Mesendoderm (in vitro differentiated cells): Measurements from ENCODE around the gene TMEM50A.
"Not testable (repeated sequence)": the region's sequence is repeated elsewhere in the genome, so short reads cannot be mapped to it uniquely, and the experiment has no call there.

Experiments used
- DNase-seq: peaks from one replicate; pipeline ENCODE4 v3.0.0; 2013
- H2AK5ac ChIP-seq: 2 replicates; pipeline ENCODE4 v1.6.1; 2013; ENCODE audit warnings: low read length, inconsistent platforms
- H2BK120ac ChIP-seq: 2 replicates; pipeline ENCODE4 v1.6.1; 2013; ENCODE audit warnings: low read depth, mild to moderate bottlenecking, low read length, moderate library complexity, mixed read lengths
- H2BK15ac ChIP-seq: replicated peaks from 2 replicates; pipeline ENCODE4 v1.6.1; 2013; ENCODE audit warnings: low read depth, mild to moderate bottlenecking, moderate library complexity
- H2BK5ac ChIP-seq: 2 replicates; pipeline ENCODE4 v1.6.1; 2013; ENCODE audit warnings: low read length, inconsistent platforms
- H3K18ac ChIP-seq: 2 replicates; pipeline ENCODE4 v1.6.1; 2013; ENCODE audit warnings: mild to moderate bottlenecking, low read length, mixed read lengths
- H3K23ac ChIP-seq: one replicate; pipeline ENCODE4 v1.6.1; 2013; ENCODE audit warnings: low read length
- H3K27ac ChIP-seq: 2 replicates; pipeline ENCODE4 v1.5.1; 2013; ENCODE audit warnings: low read depth, mild to moderate bottlenecking, inconsistent platforms, low read length, moderate library complexity
- H3K27me3 ChIP-seq: 2 replicates; pipeline ENCODE4 v1.6.1; 2013; ENCODE audit warnings: low read length, control low read depth, mild to moderate bottlenecking, inconsistent platforms; ENCODE audit not compliant: insufficient read depth, poor library complexity
- H3K36me3 ChIP-seq: 2 replicates; pipeline ENCODE4 v1.6.1; 2013; ENCODE audit warnings: low read length, inconsistent platforms; ENCODE audit not compliant: control insufficient read depth, insufficient read depth
- H3K4ac ChIP-seq: one replicate; pipeline ENCODE4 v1.6.1; 2013; ENCODE audit warnings: low read depth, mild to moderate bottlenecking, low read length, moderate library complexity
- H3K4me1 ChIP-seq: 2 replicates; pipeline ENCODE4 v1.6.1; 2013; ENCODE audit warnings: low read depth, low read length, inconsistent platforms; ENCODE audit not compliant: control insufficient read depth
- H3K4me2 ChIP-seq: 2 replicates; pipeline ENCODE4 v1.6.1; 2013; ENCODE audit warnings: low read length
- H3K4me3 ChIP-seq: 2 replicates; pipeline ENCODE4 v1.5.1; 2013; ENCODE audit warnings: mild to moderate bottlenecking, low read length
- H3K56ac ChIP-seq: one replicate; pipeline ENCODE4 v1.6.1; 2013; ENCODE audit warnings: low read length
- H3K79me1 ChIP-seq: 2 replicates; pipeline ENCODE4 v1.6.1; 2013; ENCODE audit warnings: low read length, inconsistent platforms
- H3K79me2 ChIP-seq: 2 replicates; pipeline ENCODE4 v1.6.1; 2013; ENCODE audit warnings: mild to moderate bottlenecking, low read length; ENCODE audit not compliant: control insufficient read depth, insufficient read depth
- H3K9ac ChIP-seq: 2 replicates; pipeline ENCODE4 v1.6.1; 2013; ENCODE audit warnings: low read length, inconsistent platforms
- H4K5ac ChIP-seq: one replicate; pipeline ENCODE4 v1.6.1; 2013; ENCODE audit warnings: low read length
- H4K8ac ChIP-seq: one replicate; pipeline ENCODE4 v1.6.1; 2013; ENCODE audit warnings: low read depth, mild to moderate bottlenecking, control low read depth, low read length, moderate library complexity
- WGBS: extraction: QIAGEN DNeasy Blood & Tissue Kit; methylation state at CpG from one replicate; pipeline ENCODE4 v1.1.7; 2013; ENCODE audit warnings: low lambda C conversion rate, missing lambda C conversion rate; ENCODE audit not compliant: insufficient coverage; ENCODE audit errors: extremely low coverage; 5-methylcytosine and 5-hydroxymethylcytosine counted together

Gene TMEM50A

DNA sequence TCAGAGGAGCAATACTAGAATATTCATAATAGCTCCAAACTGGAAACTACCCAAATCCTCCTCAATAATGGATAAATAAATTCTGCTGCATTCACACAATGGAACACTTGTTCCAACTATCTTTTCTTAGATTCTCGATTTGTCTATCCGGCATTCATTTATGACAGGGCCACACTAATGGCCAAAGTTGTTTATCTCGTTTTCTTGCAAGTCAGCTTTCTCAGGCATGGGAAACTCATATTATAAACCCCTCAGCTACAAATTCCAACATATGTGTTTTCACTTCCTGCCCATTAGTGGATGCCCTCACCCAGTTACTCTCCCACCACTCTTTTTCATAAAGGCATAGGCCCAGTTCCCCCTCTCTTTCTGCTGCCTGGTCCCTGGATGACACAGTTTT, 40.2 kb downstream of the TMEM50A start:
- H3K27me3 ChIP-seq, H2AK5ac ChIP-seq, H3K4me2 ChIP-seq, H2BK5ac ChIP-seq, H4K8ac ChIP-seq, H2BK120ac ChIP-seq, H3K9ac ChIP-seq, H3K4me1 ChIP-seq, H3K36me3 ChIP-seq, H3K56ac ChIP-seq, H3K23ac ChIP-seq, H3K4me3 ChIP-seq, H4K5ac ChIP-seq, H3K79me1 ChIP-seq, H3K79me2 ChIP-seq, H2BK15ac ChIP-seq, H3K4ac ChIP-seq, DNase-seq, H3K27ac ChIP-seq, H3K18ac ChIP-seq: not testable (repeated sequence)
- no CpG with 5 or more reads among the region's 3 CpGs for WGBS

DNA sequence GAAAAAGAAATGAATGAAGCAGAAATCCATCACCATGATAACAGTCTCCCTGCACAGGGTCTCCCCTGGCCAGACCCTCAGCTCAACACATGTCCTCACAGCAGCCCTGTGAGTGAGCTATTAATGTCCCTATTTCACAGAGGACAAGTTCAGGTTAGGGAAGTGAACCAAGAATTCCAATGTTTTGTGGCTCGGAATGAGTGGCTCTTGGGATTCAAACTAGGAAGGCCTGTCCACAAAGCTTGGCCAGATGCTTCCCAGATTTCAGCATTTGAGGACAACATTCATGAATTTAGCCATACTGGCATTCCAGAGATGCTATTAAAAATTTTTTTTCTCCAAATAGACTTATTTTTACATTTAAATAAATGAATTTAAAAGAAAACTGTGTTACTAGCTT, 44.4 kb downstream of the TMEM50A start:
- H3K4me3 ChIP-seq, H2BK5ac ChIP-seq, H4K8ac ChIP-seq, H3K27ac ChIP-seq, H3K9ac ChIP-seq, H2AK5ac ChIP-seq, H4K5ac ChIP-seq, H3K23ac ChIP-seq, H3K18ac ChIP-seq, H2BK120ac ChIP-seq, H3K79me1 ChIP-seq, H3K79me2 ChIP-seq, H3K56ac ChIP-seq, DNase-seq, H2BK15ac ChIP-seq, H3K4me2 ChIP-seq, H3K27me3 ChIP-seq, H3K4me1 ChIP-seq, H3K4ac ChIP-seq, H3K36me3 ChIP-seq: not testable (repeated sequence)
- no CpG with 5 or more reads among the region's 1 CpG for WGBS

DNA sequence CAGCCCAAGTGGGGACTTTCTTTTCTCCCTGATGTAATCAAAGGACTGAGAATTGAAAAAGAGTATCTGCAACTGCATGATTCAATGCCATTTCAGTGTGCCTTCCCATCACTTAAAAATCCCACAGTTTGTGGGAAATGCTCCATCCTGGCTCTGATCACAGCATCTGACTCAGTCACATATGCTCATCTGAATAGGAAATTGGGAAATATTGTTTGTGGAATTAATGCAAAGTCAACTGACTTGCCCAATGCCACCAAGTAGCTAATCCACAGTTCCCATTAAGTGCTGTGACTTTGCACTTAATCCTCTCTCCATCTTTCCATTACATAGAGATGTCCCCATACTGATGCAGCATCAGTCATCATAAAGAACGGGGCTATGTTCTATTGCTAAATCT, 45.0 kb downstream of the TMEM50A start:
- H3K4me2 ChIP-seq, H3K56ac ChIP-seq, H3K9ac ChIP-seq, H3K4ac ChIP-seq, H3K79me1 ChIP-seq, H3K36me3 ChIP-seq, DNase-seq, H3K4me1 ChIP-seq, H2AK5ac ChIP-seq, H3K23ac ChIP-seq, H3K27ac ChIP-seq, H3K4me3 ChIP-seq, H2BK120ac ChIP-seq, H4K5ac ChIP-seq, H2BK15ac ChIP-seq, H4K8ac ChIP-seq, H3K27me3 ChIP-seq, H3K18ac ChIP-seq, H3K79me2 ChIP-seq, H2BK5ac ChIP-seq: not testable (repeated sequence)
- WGBS: no CpG with 5 or more reads among the region's 1 CpG

DNA sequence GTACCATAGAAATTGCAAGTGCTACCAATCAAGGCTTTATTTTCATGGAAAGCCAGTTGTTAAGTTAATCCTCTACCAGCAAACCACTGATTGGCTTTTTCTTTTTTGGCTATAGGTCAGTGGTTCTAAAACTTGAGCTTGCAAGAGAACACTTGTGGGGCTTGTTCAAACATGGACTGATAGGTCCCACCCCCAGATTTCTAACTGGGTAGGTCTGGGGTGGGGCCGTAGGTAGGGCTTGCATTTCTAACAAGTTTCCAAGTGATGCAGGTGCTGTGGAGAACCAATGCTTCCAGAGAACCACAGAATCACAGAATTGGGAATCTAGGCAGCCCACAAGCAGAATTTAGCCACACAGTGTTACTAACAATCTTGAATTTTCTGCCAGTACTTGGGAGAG, 45.7 kb downstream of the TMEM50A start:
- H3K9ac ChIP-seq, DNase-seq, H3K23ac ChIP-seq, H3K79me1 ChIP-seq, H4K8ac ChIP-seq, H3K27ac ChIP-seq, H2BK5ac ChIP-seq, H3K4ac ChIP-seq, H3K79me2 ChIP-seq, H2BK120ac ChIP-seq, H3K4me1 ChIP-seq, H3K18ac ChIP-seq, H4K5ac ChIP-seq, H2AK5ac ChIP-seq, H3K36me3 ChIP-seq, H3K4me3 ChIP-seq, H3K56ac ChIP-seq, H3K27me3 ChIP-seq, H2BK15ac ChIP-seq, H3K4me2 ChIP-seq: not testable (repeated sequence)
- no CpG with 5 or more reads among the region's 1 CpG for WGBS

DNA sequence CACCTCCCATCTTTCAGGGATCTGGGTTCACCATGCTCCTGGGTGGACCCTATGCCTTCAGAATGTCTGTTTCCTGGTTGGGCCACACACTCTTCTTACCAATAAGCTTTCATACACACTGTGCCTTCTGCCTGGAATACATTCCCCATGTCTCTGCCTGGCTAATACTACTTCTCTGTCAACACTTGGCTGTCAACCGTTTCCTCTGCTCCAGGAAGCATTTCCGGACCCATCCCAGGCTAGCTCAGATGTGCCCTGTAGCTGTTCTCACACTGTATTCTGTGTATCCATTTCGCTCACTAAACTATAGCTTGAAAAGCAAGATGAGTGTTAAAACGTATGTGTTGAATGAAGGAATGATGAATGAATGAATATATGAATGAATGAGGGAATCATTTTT, 49.0 kb downstream of the TMEM50A start:
- not testable (repeated sequence) for H3K4me2 ChIP-seq, H3K36me3 ChIP-seq, H2BK15ac ChIP-seq, H3K23ac ChIP-seq, H2BK5ac ChIP-seq, H3K79me1 ChIP-seq, H4K5ac ChIP-seq, H3K27ac ChIP-seq, H3K79me2 ChIP-seq, H4K8ac ChIP-seq, H2AK5ac ChIP-seq, H2BK120ac ChIP-seq, DNase-seq, H3K56ac ChIP-seq, H3K4me1 ChIP-seq, H3K4me3 ChIP-seq, H3K18ac ChIP-seq, H3K27me3 ChIP-seq, H3K9ac ChIP-seq, H3K4ac ChIP-seq
- no CpG with 5 or more reads among the region's 4 CpGs for WGBS

DNA sequence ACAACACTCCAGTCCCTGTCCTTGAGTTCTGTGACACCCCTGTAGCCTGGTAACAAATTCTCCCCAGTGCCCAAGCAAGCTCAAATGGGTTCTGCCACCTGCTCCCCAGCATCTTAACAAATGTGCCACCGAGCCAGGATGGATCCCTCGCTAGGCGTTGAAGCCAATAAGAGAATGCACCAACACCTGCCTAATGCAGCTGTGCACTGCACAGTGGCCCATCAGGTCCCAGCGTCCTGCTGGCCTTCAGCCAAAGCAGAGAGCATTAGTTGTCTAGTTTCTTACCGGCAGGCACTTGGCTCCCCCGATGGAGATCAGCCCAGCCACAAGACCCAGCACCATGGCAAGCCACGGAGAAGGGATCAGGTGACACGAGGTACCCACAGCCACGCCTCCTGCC, 50.6 kb downstream of the TMEM50A start:
- no CpG with 5 or more reads among the region's 9 CpGs for WGBS
- H2AK5ac ChIP-seq, H2BK15ac ChIP-seq, H3K27ac ChIP-seq, H4K5ac ChIP-seq, H3K4me2 ChIP-seq, H3K4me3 ChIP-seq, H2BK120ac ChIP-seq, H3K79me2 ChIP-seq, H3K9ac ChIP-seq, H3K4ac ChIP-seq, DNase-seq, H3K56ac ChIP-seq, H2BK5ac ChIP-seq, H3K4me1 ChIP-seq, H3K36me3 ChIP-seq, H3K27me3 ChIP-seq, H4K8ac ChIP-seq, H3K23ac ChIP-seq, H3K79me1 ChIP-seq, H3K18ac ChIP-seq: not testable (repeated sequence)
